HG03066 (cell line): ENCODE measurements around the gene RRN3.
"Not testable (repeated sequence)": the region's sequence is repeated elsewhere in the genome, so short reads cannot be mapped to it uniquely, and the experiment has no call there.

Source experiments
- ATAC-seq: cut with Tn5 transposase; IDR thresholded peaks from one replicate; pipeline ENCODE4 v1.9.1; 2021; ENCODE audit warnings: low read depth; ENCODE audit not compliant: unreplicated experiment

The RRN3 gene

GRCh38 chr16:15029749-15030148 lies 64.3 kb downstream of the RRN3 start:
- ATAC-seq: not testable (repeated sequence)

GRCh38 chr16:15028801-15029698 lies 65.0 kb downstream of the RRN3 start:
- ATAC-seq: not testable (repeated sequence)

GRCh38 chr16:15028345-15028715 lies 65.7 kb downstream of the RRN3 start:
- not testable (repeated sequence) for ATAC-seq

- ATAC-seq: not testable (repeated sequence)
These were observed 66.3 kb downstream of the RRN3 start for GRCh38 chr16:15027503-15028344.

- not testable (repeated sequence) for ATAC-seq
These were observed 67.0 kb downstream of the RRN3 start for GRCh38 chr16:15027051-15027450.

- ATAC-seq: not testable (repeated sequence)
These were observed 68.7 kb downstream of the RRN3 start for GRCh38 chr16:15025234-15025951.

GRCh38 chr16:15024858-15025199 lies 69.2 kb downstream of the RRN3 start:
- ATAC-seq: not testable (repeated sequence)

GRCh38 chr16:15023381-15024077 lies 70.5 kb downstream of the RRN3 start:
- ATAC-seq: not testable (repeated sequence)

GRCh38 chr16:15022194-15022593 lies 71.9 kb downstream of the RRN3 start:
- ATAC-seq: not testable (repeated sequence)

GRCh38 chr16:15021429-15021828 lies 72.6 kb downstream of the RRN3 start:
- ATAC-seq: not testable (repeated sequence)

- ATAC-seq: not testable (repeated sequence)
These were observed 77.0 kb downstream of the RRN3 start for GRCh38 chr16:15016951-15017580.

GRCh38 chr16:15016354-15016753 lies 77.7 kb downstream of the RRN3 start:
- not testable (repeated sequence) for ATAC-seq

GRCh38 chr16:15015671-15016070 lies 78.4 kb downstream of the RRN3 start:
- ATAC-seq: not testable (repeated sequence)

- ATAC-seq: not testable (repeated sequence)
These were observed 81.1 kb downstream of the RRN3 start for GRCh38 chr16:15012941-15013340.
